Endothelial cell (in vitro differentiated cells): ENCODE measurements around the gene NELL1. TPM values are rescaled to one million over a fixed set of nuclear protein-coding genes. Genes with fewer than 3 reads are reported as not detected.

ENCODE experiments used
- DNase-seq: peaks from one replicate; pipeline ENCODE4 v3.0.0; 2021; ENCODE audit warnings: low spot score
- H3K27ac Mint-ChIP-seq: one replicate; pipeline ENCODE4 v1.8.0; 2021; ENCODE audit warnings: mixed read lengths, inconsistent platforms; ENCODE audit not compliant: unreplicated experiment
- H3K27me3 Mint-ChIP-seq: one replicate; pipeline ENCODE4 v1.8.0; 2021; ENCODE audit warnings: mild to moderate bottlenecking, moderate library complexity, mixed read lengths, inconsistent platforms; ENCODE audit not compliant: unreplicated experiment
- H3K36me3 Mint-ChIP-seq: one replicate; pipeline ENCODE4 v1.8.0; 2021; ENCODE audit warnings: mild to moderate bottlenecking, low read depth, mixed read lengths, inconsistent platforms; ENCODE audit not compliant: unreplicated experiment
- H3K4me1 Mint-ChIP-seq: one replicate; pipeline ENCODE4 v1.8.0; 2021; ENCODE audit warnings: mild to moderate bottlenecking, mixed read lengths, inconsistent platforms; ENCODE audit not compliant: unreplicated experiment
- H3K4me3 Mint-ChIP-seq: one replicate; pipeline ENCODE4 v1.8.0; 2021; ENCODE audit warnings: mild to moderate bottlenecking, mixed read lengths, inconsistent platforms; ENCODE audit not compliant: unreplicated experiment
- H3K9me3 Mint-ChIP-seq: one replicate; pipeline ENCODE4 v1.8.0; 2021; ENCODE audit warnings: mixed read lengths, inconsistent platforms; ENCODE audit not compliant: unreplicated experiment
- CTCF ChIP-seq: fragments of 200-600 bp; sonication (generic); IDR thresholded peaks from one replicate; pipeline ENCODE4 v1.5.0; 2021; ENCODE audit warnings: antibody characterized with exemption; ENCODE audit not compliant: unreplicated experiment
- total RNA-seq: library from RNA; stranded (reverse); fragmentation: NEBNext Ultra II Directional; extraction: Animal tissue kit (Norgen Biotek cat#: 25700); gene quantifications from one replicate; pipeline ENCODE4 v1.2.1, GENCODE V29; 2021; ENCODE audit not compliant: unreplicated experiment

NELL1 gene
- total RNA-seq, 1 donor from 2014 or later: 0.26 TPM

- TF ChIP-seq CTCF: no peak
- Mint-ChIP-seq H3K4me3 (no peak overlapping the region), H3K36me3 (no peaks in the 10 kb centered on the region)
These were observed 811.9 kb downstream of the NELL1 start for GRCh38 chr11:21481255-21481654.

DNA sequence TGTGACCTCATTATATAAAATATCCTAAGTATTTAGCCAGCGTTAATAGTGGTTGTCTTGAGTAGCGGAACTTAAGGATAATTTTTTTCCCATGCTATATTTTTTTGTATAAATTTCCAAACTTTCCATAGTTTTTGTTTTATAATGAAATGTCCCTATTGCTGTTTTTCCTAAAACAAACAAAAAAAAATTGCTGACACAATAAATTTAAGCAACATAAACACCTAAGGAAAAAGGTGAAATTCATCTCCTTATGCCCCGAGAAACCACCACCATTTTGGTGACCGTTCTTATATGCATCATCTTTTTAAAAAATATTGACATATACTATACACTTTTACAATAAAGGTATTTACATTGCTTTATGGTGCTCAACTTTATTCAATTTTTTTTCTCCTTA, 814.7 kb downstream of the NELL1 start:
- Mint-ChIP-seq H3K9me3 (no peaks in the 10 kb centered on the region), H3K27me3 (peaks cover 2% of the 10 kb centered on the region), H3K4me1 (peaks cover 2% of the 10 kb centered on the region), H3K4me3 (no peak overlapping the region), H3K36me3 (no peaks in the 10 kb centered on the region), H3K27ac (no peak overlapping the region)
- DNase-seq: no peak
- TF ChIP-seq CTCF: no peak

More at GRCh38 chr11:21481255-21481654, 811.9 kb downstream of the NELL1 start:
- Mint-ChIP-seq H3K27ac (no peak overlapping the region), H3K4me1 (no peaks in the 10 kb centered on the region), H3K9me3 (no peaks in the 10 kb centered on the region), H3K27me3 (no peaks in the 10 kb centered on the region)
- DNase-seq: no peak

GRCh38 chr11:21485006-21485405, 815.6 kb downstream of the NELL1 start:
- TF ChIP-seq CTCF: no peak
- no peak overlapping the region for H3K27ac Mint-ChIP-seq
- H3K9me3 Mint-ChIP-seq: no peaks in the 10 kb centered on the region
- no peak overlapping the region for H3K4me3 Mint-ChIP-seq
- H3K36me3 Mint-ChIP-seq: no peaks in the 10 kb centered on the region
- peaks cover 3% of the 10 kb centered on the region for H3K4me1 Mint-ChIP-seq
- DNase-seq: no peak
- H3K27me3 Mint-ChIP-seq: peaks cover 2% of the 10 kb centered on the region

GRCh38 chr11:21485426-21485825, 816.0 kb downstream of the NELL1 start:
- TF ChIP-seq CTCF: no peak
- no peaks in the 10 kb centered on the region for H3K9me3 Mint-ChIP-seq
- H3K4me1 Mint-ChIP-seq: peaks cover 3% of the 10 kb centered on the region
- H3K27ac Mint-ChIP-seq: no peak overlapping the region
- peaks cover 2% of the 10 kb centered on the region for H3K27me3 Mint-ChIP-seq
- no peaks in the 10 kb centered on the region for H3K36me3 Mint-ChIP-seq
- no peak for DNase-seq
- H3K4me3 Mint-ChIP-seq: no peak overlapping the region

DNA sequence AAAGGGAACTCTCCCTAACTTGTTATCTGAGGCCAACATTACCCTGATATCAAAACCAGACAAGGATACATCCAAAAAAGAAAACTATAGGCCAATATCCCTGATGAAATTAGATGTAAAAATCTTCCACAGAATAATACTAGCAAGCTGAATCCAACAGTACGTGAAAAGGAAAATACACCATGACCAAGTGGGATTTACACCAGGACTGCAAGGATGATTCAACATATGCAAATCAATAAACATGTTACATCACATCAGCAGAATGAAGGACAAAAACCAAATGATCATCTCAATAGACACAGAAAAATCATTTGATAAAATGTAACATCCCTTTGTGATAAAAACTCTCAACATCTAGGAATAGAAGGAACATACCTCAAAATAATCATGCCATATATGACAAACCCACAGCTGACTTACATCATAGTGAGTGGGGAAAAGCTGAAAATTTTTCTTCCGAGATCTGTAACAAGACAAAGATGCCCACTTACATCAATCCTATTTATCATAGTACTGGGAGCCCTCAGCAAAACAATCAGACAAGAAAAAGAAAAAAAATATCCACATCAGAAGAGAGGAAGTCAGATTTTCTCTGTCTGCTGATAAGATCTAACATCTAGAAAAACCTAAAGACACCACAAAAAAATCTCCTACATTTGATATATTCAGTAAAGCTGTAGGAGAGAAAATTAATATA, 820.2 kb downstream of the NELL1 start:
- Mint-ChIP-seq H3K4me1 (peaks cover 3% of the 10 kb centered on the region), H3K4me3 (no peak overlapping the region), H3K9me3 (no peaks in the 10 kb centered on the region), H3K36me3 (no peaks in the 10 kb centered on the region), H3K27me3 (peaks cover 2% of the 10 kb centered on the region), H3K27ac (no peak overlapping the region)
- DNase-seq: no peak
- no peak for TF ChIP-seq CTCF
